Measurements from ENCODE around the gene CDH15.

CDH15 gene, protein sequence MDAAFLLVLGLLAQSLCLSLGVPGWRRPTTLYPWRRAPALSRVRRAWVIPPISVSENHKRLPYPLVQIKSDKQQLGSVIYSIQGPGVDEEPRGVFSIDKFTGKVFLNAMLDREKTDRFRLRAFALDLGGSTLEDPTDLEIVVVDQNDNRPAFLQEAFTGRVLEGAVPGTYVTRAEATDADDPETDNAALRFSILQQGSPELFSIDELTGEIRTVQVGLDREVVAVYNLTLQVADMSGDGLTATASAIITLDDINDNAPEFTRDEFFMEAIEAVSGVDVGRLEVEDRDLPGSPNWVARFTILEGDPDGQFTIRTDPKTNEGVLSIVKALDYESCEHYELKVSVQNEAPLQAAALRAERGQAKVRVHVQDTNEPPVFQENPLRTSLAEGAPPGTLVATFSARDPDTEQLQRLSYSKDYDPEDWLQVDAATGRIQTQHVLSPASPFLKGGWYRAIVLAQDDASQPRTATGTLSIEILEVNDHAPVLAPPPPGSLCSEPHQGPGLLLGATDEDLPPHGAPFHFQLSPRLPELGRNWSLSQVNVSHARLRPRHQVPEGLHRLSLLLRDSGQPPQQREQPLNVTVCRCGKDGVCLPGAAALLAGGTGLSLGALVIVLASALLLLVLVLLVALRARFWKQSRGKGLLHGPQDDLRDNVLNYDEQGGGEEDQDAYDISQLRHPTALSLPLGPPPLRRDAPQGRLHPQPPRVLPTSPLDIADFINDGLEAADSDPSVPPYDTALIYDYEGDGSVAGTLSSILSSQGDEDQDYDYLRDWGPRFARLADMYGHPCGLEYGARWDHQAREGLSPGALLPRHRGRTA

DNA sequence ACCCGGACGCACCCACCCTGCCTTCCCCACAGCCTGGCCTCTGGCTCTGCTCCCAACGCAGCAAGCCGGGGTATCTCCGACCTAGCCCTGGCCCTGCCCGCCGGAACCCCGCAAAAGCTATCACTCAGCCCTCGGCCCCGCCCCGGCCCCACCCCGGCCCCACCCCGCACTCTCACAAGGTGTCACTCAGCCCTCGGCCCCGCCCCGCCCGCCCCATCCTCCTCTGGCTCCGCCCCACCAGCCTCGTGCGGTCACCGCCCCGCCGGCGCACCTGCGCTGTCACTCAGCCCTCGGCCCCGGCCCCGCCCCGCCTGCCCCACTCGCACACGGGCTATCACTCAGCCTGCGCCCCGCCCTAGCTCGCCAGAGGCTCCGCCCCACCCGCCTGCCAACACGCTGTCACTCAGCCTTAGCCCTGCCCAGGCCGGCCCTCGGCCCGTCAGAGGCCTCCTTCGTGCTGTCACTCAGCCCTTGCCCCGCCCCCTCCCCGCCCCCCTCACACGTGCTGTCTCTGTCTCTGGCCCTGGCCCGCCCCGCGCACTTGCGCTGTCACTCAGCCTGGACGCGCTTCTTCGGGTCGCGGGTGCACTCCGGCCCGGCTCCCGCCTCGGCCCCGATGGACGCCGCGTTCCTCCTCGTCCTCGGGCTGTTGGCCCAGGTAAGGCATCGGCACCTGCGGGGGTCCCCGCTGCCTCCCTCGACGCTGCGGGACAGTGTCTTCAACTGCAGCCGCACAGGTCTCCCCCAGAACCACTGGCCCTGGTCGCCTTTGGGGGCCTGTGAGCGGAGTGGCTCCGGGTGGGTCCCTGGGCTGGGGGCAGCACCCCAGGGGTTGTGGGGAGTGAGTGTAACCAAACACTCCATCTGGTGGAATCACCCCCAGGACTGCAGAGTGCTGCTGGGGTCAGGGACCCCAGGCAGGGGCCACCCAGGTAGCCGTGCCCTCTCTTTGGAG, at the start of gene CDH15:
Gene CDH15 (plus strand): TSS at position 533 of the 955 bp plus-strand sequence. CDS start 84 bp downstream, at position 617.
- peak; percentile 85 for DNase-seq

DNA sequence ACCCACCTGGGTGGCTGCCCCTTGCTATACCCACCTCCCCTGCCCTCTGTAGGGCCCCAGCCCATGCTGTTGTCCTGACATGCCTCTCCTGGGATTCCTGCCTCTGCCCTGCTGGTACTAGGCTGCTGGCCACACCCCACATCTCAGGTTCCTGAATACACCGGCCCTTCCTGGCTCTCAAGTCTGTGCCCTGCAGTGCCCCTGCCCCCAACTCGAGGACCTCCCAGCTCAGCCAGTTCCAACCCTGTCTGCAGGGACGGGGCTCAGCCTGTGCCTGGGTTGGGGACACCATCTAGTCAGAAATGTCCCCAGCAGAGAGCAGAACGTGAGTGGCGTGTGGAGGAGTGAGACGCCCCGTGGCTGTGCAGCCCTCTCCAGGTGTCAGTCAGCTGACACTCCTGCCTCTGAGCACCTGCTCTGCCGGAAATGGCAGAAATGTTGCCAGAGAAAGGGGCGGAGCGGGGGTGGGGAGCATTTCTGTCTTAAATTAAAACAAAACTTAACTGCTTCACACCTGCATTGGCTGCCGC, 49.2 kb upstream of the CDH15 start:
- peak; percentile 52 for DNase-seq

DNA sequence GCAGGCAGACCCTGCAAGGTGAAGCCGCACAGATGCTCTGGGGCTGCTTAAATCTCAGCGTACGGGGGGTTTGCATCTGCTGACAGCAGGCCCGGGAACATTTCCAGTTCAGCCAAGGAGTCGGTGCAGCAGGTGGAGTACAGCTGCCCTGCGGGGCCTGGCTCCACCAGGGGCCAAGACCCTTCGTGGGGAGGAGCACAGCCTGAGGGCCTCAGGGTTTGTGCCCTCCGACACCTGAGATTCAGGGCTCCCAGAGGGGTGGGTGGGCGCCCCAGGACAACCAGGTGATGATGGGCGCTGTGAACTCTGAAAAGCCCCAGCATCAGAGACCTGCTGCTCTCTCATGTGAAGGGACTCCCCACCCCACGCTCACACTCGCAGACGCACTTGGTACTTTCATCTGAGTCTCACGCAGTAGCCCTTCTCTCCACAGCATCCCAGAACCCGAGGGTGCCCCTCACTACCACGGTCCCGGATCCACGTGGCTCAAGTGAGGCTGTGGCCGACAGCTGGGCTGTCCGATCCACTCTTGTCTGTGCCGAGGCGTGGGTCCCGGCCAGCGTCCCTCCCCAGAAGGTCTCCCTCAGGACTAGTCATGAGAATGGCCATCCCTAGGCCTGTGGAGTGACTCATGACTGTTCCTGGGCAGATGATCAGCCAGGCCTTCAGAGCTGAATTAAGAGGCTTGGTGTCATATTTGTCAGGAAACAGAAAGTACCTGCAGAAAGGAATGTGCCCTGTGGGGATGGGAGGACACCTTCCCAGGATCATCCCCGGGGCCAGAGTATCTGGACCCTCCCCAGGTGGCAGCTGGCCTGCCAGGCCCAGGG, 48.3 kb upstream of the CDH15 start:
- DNase-seq = peak; percentile 43

DNA sequence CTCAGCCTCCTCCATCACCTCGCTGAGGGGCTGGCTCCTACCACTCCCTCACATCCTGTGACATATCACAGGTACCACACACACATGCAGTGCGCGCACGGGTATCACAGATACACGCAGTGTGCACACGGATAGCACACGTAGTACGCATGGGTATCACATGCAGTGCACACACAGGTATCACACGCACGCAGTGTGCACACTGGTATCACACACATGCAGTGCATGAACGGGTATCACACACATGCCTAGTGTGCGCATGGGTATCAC, 47.8 kb upstream of the CDH15 start:
- DNase-seq = no peak

DNA sequence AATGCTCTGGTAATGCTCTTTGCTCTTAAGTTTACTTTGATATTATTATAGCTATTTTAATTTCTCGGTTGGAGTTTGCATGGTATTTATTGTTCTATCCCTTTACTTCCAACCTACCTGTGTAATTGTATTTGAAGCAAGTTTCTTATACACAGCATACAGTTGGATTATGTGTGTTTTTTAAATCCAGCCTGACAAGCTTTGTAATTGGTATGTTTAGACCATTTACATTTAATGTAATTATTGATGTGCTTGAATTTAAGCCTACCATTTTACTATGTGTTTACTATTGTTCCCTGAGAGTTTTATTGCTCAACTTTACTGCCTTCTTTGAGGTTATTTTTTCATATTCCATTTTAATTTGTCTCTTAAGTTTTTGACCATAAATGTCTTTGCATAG, 42.2 kb upstream of the CDH15 start:
- DNase-seq = no peak

DNA sequence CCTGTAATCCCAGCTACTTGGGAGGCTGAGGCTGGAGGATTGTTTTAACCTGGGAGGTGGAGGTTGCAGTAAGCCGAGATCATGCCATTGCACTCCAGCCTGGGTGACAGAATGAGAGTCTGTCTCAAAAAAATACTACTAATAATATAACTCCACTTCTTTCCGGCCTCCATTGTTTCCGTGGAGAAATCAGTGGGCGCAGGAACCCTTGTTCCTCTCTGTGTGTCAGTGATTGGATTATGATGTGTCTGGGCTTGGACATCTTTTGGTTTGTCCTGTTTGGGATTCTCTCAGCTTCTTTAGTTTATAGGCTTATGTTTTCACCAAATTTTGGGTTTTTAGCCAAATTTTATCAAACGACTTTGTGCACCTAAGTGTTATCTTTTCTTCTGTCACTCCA, 41.1 kb upstream of the CDH15 start:
- no peak for DNase-seq

DNA sequence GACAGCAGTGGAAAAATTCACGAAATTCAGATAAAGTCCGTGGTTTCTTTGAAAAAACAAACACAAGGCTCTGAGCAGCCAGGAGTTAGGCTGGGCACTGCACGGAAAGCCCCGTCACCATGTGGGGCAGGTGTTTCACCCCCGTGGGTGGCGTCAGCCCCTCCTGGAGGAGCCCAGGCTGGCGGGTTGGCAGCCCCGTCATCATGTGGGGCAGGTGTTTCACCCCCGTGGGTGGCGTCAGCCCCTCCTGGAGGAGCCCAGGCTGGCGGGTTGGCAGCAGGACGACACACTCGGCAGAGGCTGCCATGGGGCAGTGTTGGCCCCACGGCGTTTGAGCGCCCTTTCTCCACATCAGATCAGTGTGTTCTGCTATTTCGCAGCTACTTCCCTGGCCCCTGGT, 39.8 kb upstream of the CDH15 start:
- DNase-seq = no peak

DNA sequence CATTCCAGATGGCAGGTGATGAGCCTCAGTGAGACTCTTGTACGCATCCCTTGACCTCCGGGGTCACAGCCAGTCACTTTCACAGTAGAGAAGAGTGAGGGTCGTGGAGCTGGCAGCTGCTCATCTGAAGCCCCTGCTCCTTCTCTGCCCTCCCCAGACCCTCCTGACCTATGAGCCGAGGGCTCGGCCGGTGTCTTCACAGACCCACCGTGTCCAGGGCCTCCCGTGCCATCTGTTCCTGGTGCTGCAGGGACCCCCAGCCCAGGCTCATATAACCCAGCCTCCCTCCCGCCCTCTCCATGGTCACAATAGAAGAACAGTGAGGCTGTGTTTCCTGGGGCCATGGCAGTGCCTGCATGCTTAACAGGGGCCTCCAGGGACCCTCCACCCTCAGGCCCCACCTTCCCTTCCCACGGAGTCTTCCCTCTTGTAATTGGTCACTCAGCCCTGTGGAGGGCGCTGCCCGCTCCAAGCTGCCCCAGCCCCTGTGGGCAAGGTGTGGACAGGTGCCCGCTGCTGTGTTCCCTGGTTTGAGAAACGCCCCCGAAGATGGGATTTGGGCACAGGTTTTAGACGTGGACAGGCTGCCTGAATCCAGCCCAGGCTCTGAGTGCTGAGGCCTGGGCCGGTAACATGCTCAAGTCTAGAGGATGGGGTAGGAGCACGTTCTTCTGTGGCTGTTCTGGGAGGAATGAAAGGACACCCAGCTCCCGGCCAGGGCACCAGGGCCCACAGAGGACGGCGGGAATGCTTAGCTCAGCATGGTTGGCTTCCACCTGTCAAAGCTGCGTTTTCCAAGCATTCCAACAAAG, 39.1 kb upstream of the CDH15 start:
- DNase-seq = no peak

DNA sequence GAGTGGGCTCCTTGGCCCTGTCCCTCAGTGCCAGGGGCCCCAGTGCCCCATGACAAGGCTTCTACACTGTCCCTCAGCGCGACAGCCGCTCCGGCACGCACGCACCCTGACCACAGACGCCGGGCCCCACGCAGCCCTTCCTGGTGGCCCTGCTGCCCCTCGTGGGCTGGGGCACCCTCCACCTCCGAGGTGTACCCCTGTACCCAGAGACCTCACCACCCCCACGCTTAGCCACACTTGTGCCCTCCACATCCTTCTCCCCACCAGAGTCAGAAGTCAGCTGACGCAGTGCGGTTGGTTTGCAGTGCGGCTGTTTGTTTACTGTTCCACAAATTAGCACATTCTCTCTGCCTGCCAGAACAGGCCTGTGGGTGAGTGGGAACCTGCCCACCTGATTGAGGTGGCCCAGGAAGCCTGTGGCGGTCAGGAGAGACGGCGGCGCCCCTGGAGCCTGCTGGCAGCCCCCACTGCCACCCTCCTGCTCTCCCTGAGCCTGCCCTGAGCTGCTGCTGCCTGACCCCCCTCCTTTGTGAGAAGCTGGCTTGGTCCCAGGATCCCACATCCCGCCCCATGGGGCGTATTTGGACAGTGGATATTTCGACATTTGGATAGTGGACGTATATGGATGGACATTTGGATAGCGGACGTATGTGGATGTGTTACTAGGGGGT, 38.0 kb upstream of the CDH15 start:
- DNase-seq = no peak

DNA sequence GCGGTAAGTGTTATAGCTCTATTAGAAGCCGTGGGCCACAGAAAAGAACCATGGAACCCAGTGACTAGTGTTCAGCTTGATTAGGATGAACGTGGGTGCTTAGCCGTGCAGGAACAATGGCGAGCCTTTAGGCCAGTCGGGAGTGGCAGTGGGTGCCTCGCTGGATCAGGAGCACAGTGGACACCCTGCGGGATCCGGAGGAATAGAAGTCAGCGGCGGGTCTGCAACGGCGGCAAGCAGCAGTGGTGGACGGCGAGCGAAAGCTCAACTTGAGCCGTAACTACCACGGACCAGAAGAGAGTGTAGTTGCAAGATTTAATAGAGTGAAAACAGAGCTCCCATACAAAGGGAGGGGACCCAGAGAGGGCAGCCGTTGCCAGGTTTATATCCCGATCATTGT, 37.3 kb upstream of the CDH15 start:
- no peak for DNase-seq

DNA sequence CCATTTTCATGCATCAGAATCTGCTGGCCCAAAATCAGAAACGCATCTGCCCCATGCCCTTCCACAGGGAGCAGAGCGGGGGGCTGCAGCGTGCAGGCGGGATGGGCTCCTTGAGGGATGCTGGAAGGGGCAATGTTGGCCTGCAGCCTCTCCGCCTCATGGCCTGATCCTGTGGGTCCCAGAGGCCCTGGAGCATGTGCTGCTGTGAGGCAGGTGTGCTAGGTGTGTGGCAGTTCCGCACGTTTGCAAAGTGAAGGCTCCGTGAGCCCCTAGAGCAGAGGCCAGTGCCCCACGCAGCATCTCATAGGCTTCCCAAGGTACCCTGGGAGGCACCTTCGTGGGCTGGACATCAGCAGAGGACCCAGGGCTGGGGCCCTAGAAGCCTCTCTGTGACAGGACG, 36.4 kb upstream of the CDH15 start:
- DNase-seq = no peak

DNA sequence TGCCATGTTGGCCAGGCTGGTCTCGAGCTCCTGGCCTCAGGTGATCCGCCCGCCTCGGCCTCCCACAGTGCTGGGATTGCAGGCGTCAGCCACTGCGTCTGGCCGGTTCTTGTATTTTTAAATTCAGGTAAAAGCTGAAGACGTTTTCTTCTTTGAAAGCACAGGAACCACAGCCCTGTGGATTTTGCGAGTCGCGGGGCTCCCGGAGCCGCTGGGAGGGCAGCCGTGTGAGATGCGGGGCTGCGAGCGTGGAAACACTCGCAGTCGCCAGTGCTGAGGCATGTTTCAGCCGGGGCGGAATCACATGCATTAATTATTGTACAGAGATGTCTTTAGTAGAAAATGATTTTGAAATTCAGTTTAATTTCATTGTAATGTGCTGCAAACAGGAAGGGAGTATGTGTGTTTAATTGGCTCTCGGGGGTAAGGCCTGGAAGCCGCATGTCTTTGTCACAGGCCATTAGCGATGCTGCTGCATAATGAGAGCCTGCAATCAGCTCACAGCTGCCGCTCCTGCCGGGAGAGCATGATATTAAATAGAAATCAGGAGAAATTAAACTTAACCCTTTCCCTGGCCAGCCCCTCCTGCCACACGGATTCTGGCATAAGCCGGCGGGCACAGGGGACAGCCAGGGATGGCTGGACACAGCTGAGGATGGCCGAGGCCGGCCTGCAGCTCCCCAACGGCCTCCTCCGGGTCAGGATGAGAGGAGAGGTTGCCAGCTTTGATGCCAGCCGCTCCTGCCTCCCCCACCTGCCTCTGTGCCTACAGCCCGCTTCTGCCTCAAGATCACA, 35.4 kb upstream of the CDH15 start:
- no peak for DNase-seq

DNA sequence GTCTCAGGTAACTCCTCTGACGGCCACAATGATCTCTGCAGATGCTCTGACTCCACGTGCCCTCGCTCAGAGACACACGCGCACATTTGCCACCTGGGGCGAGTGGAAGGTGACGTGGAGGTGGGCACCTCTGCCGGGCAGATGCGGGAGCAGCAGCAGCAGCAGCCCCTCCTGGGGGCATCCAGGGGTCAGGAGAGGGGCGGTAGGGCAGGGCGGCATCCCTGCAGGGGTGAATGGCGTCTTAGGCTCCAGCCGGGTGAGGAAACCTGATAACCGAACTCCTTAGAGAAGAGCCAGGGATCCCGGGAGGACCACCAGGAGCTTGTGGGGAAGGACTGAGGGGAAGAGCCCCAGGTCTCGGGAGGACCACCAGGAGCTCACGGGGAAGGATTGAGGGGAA, 34.6 kb upstream of the CDH15 start:
- DNase-seq = no peak

DNA sequence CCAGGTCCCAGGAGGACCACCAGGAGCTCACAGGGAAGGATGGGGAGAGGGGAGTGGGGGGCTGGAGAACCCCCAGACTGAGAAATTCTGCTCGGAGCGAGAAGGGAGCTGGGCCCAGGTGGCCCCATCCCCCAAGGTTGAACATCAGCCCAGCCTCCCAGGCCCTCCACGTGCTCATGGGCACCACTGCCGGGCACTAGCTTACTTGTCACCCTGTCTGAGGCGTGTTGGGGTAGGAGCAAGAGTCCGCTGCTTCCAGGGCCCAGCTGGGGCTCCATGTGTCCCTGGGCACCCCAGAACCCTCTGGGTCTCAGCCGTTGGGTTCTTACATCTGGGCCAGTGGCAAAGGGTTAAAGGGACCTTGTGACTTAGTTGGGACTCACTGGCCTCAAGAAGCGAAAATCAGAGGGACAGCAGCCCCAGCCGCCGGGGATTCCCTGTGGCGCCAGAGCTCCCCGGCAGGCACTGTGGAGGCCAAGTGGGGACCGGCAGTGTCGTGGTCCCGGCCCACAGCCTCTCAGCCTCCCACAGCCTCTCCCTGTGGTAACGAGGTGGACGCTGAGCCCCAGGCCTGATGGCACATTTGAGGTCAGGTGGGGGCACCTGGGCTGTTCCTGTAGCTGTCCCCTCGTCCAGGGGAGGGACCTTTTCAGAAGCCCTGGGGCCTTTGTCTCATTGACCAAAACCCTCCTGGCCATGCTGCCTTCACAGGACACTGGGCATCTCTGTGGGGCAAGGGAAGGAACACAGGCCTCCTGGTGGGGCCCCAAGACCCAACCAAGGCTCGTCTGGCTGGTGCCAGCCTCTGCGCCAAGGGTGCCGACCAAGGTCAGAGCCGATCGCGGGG, 33.7 kb upstream of the CDH15 start:
- no peak for DNase-seq

DNA sequence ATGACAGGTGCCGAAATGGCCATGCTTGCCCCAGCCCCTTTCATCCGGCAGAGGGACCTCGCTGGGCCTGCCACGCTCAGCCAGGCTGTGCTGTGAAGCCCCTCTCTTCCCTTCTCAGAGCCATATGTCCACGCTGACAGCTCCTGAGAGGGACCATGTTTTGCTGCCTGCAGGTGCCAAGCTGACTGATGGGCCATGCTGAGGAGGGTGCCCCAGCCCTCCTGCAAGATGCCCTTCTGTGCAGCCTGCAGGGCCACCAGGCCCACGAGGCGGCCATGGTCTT, 33.1 kb upstream of the CDH15 start:
- no peak for DNase-seq

DNA sequence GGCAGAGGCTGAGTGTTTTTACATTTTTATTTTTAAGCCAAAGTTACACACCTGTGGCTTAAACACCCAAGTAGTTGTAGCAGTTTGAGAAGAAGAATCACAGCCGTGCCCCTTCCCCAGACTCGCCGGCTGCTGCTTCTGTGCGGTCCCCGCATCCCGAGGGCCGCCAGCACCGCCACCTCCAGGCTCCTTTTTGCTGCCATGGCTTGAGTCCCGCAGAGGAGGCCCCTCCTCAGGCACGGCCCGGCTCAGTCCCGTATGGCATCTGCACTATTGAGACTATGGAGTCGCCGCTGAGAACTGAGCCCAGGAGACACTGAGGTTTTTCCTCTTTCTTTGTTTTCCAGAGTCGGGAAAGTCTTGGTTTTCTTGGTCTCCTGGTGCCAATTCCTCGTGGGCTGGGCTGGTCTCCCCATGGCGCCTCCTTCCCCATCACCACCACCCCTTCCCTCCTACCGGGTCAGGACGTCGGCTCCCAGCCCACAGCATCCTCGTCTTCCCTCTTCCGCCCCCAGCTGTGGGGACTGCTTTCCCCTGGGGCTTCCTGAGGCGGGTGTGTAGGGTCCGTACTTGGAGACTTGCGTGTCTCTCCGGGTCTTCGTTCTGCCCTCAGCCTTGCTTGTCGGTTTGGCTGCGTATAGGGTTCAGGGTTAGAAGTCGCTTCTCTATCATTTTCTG, 32.6 kb upstream of the CDH15 start:
- DNase-seq = no peak

DNA sequence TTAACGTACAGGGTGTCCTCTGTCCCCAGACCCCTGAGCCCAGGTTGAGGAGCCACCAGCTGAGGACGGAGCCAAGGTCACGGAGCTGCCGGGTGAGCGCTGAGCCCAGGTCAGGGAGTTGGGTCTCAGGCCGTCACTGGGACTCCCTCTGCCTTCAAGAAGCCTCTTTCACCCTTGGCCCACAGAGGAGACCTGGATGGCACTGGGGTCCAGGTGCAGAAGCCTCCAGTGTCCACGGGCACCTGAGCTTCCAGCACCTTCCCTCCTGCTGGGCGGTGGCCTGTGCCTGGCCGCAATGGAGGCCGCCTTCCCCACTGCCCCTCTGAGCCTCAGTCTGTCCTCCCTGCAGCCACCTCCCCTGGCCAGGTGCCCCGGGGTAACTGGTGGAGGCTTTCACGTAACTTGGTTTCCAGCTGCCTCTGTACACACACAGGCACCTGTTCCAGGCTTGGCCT, 31.6 kb upstream of the CDH15 start:
- no peak for DNase-seq

DNA sequence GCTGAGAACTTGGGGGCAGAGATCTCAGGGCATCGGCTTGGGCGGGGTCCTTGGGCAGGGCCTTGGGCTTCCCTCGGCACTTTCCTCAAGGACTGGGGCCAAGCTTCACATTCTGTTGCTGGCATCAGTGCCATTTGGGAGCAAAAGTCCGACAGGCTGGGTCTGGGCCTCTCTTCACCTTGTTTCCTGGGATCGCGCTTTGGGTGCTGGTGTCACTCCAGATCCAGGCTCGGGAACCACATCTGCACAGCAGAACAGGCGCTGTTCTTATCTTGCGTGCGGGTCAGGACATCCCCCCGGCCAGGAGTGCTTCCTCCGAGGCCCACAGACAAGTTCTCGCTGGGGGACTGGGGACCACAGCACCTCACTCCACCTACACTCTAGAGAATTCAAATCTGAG, 31.1 kb upstream of the CDH15 start:
- DNase-seq = no peak
